K562 (cell line): Measurements from ENCODE around the gene DAZAP1. TPM values are rescaled to one million over a fixed set of nuclear protein-coding genes. Genes with fewer than 3 reads are reported as not detected.

ENCODE experiments used
- ATAC-seq: fragments of 200-7000 bp; cut with Tn5 transposase; 3 replicates; pipeline ENCODE4 v1.9.1; 2020; ENCODE audit warnings: moderate library complexity
- BruUV-seq: library from RNA; stranded (reverse); fragments of 400-500 nt; replicated peaks from 2 replicates; lab custom pipeline; 2021; lab: Mats Ljungman, UMichigan
- CTCF ChIA-PET: fragments of 300-600 bp; formaldehyde crosslinking; extraction: SDS; loops from one replicate; lab custom pipeline; 2021; ENCODE audit warnings: low intra/inter-chr PET ratio; lab: Yijun Ruan, JAX
- POLR2A ChIA-PET: fragments of 300-600, 350-650 bp; sonication (Branson Sonifier 250); formaldehyde crosslinking; extraction: SDS; loops from one replicate; lab custom pipeline; 2021; ENCODE audit warnings: antibody characterized with exemption, inconsistent platforms; lab: Yijun Ruan, JAX
- DNase-seq, 4 experiments: peaks; one replicate each; pipeline versions ENCODE4 v3.0.0 to v3.0.0-alpha.2; 2011 to 2018; ENCODE audit warnings: low spot score in 3 of 4, mixed read lengths in 3 of 4; ENCODE audit errors: extremely low read depth in 1 of 4
- FAIRE-seq: peaks from 2 replicates; lab custom pipeline; 2011; peaks lifted over from hg19 to GRCh38; lab: Jason Lieb, UNC
- H2AFZ ChIP-seq: 2 replicates; pipeline ENCODE4 v1.6.0; 2011; ENCODE audit warnings: low read depth, low read length, control low read depth, inconsistent platforms
- H3K27ac ChIP-seq: fragments of 200-600 bp; 3 replicates; pipeline ENCODE4 v1.8.0; 2011; ENCODE audit warnings: low read depth, mild to moderate bottlenecking, control low read depth, inconsistent platforms, low read length, moderate library complexity, mixed read lengths; ENCODE audit errors: extremely low read depth
- H3K27me3 ChIP-seq, 2 experiments: fragments of 300-600 bp in 1 of 2; 2 replicates in 1 of 2; 3 replicates in 1 of 2; pipeline versions ENCODE4 v1.6.0 to v1.8.0; 2011; ENCODE audit warnings: inconsistent platforms in 2 of 2, low read length in 2 of 2, mild to moderate bottlenecking in 1 of 2, mixed read lengths in 1 of 2, moderate library complexity in 1 of 2; ENCODE audit not compliant: control insufficient read depth in 2 of 2, insufficient read depth in 2 of 2
- H3K36me3 ChIP-seq: fragments of 300-600 bp; 3 replicates; pipeline ENCODE4 v1.8.0; 2011; ENCODE audit warnings: mild to moderate bottlenecking, low read length, inconsistent platforms; ENCODE audit not compliant: control insufficient read depth, insufficient read depth
- H3K4me1 ChIP-seq, 2 experiments: fragments of 200-600 bp in 1 of 2; replicated peaks in 1 of 2; 2 replicates in 1 of 2; 3 replicates in 1 of 2; pipeline versions ENCODE4 v1.5.1 to v1.8.0; 2011; ENCODE audit warnings: inconsistent platforms in 2 of 2, low read length in 2 of 2, mild to moderate bottlenecking in 1 of 2, mixed read lengths in 1 of 2, moderate library complexity in 1 of 2; ENCODE audit not compliant: control insufficient read depth in 2 of 2, insufficient read depth in 2 of 2
- H3K4me2 ChIP-seq: 2 replicates; pipeline ENCODE4 v1.6.1; 2011; ENCODE audit warnings: low read length, control low read depth, inconsistent platforms, mixed read lengths; ENCODE audit not compliant: insufficient read depth
- H3K4me3 ChIP-seq: fragments of 200-600 bp; sonication (generic), shearing (Covaris generic); 2 replicates; pipeline ENCODE4 v1.5.1; 2016; ENCODE audit warnings: control low read depth, inconsistent platforms
- H3K79me2 ChIP-seq: fragments of 200-600 bp; 3 replicates; pipeline ENCODE4 v1.8.0; 2011; ENCODE audit warnings: low read length, inconsistent platforms; ENCODE audit not compliant: control insufficient read depth, insufficient read depth
- H3K9ac ChIP-seq, 2 experiments: 2 replicates each; pipeline versions ENCODE4 v1.6.0 to v1.6.1; 2011; ENCODE audit warnings: low read depth in 2 of 2, low read length in 2 of 2, control low read depth in 1 of 2, inconsistent platforms in 1 of 2, mild to moderate bottlenecking in 1 of 2, mixed read lengths in 1 of 2; ENCODE audit not compliant: insufficient read depth in 1 of 2
- H3K9me1 ChIP-seq: one replicate; pipeline ENCODE4 v1.6.0; 2011; ENCODE audit warnings: inconsistent platforms, mild to moderate bottlenecking, low read length, moderate library complexity; ENCODE audit not compliant: control insufficient read depth, insufficient read depth
- H3K9me3 ChIP-seq: replicated peaks from 2 replicates; pipeline ENCODE4 v1.5.1; 2011; ENCODE audit warnings: low read depth, low read length, inconsistent platforms; ENCODE audit not compliant: control insufficient read depth, insufficient read depth
- H4K20me1 ChIP-seq: replicated peaks from 2 replicates; pipeline ENCODE4 v1.6.1; 2011; ENCODE audit warnings: low read length, inconsistent platforms, mixed read lengths; ENCODE audit not compliant: control insufficient read depth, insufficient read depth
- ADNP ChIP-seq: fragments of 200-800 bp; sonication (Bioruptor generic); IDR thresholded peaks from 2 replicates; pipeline ENCODE4 v1.6.1; 2016; ENCODE audit warnings: missing genetic modification characterization, missing compliant biosample characterization
- HIVEP1 ChIP-seq: fragments of 250-450 bp; sonication (Bioruptor Pico); IDR thresholded peaks from 2 replicates; pipeline ENCODE4 v1.4.0; 2020; ENCODE audit warnings: mild to moderate bottlenecking
- POLR2A ChIP-seq: fragments of 450-650 bp; conservative IDR thresholded peaks from 2 replicates; pipeline ENCODE4 v1.6.1; 2016
- POLR2G ChIP-seq: fragments of 200-400 bp; formaldehyde crosslinking; IDR thresholded peaks from 2 replicates; pipeline ENCODE4 v1.6.1; 2017; ENCODE audit warnings: low read depth, mild to moderate bottlenecking, antibody characterized with exemption, low read length, moderate library complexity
- RBFOX2 ChIP-seq: fragments of 200-400 bp; formaldehyde crosslinking; IDR thresholded peaks from 2 replicates; pipeline ENCODE4 v1.6.1; 2017; ENCODE audit warnings: low read depth, mild to moderate bottlenecking, low read length, moderate library complexity
- SMAD4 ChIP-seq: fragments of 250-450 bp; sonication (Bioruptor Pico); conservative IDR thresholded peaks from 2 replicates; pipeline ENCODE4 v1.8.0; 2021; ENCODE audit warnings: inconsistent platforms, mild to moderate bottlenecking, moderate library complexity
- ZKSCAN3 ChIP-seq: fragments of 250-450 bp; sonication (Bioruptor Pico); IDR thresholded peaks from 2 replicates; pipeline ENCODE4 v1.4.0; 2020
- ZNF184 ChIP-seq: sonication (generic); formaldehyde crosslinking; IDR thresholded peaks from 2 replicates; pipeline ENCODE4 v1.5.0; 2020; ENCODE audit warnings: missing genetic modification reagents
- ZNF561 ChIP-seq: fragments of 450-650 bp; formaldehyde crosslinking; conservative IDR thresholded peaks from 2 replicates; pipeline ENCODE4 v1.4.0; 2020; ENCODE audit warnings: mild to moderate bottlenecking, moderate library complexity
- ZNF586 ChIP-seq: fragments of 450-650 bp; formaldehyde crosslinking; conservative IDR thresholded peaks from 2 replicates; pipeline ENCODE4 v1.4.0; 2020; ENCODE audit warnings: mild to moderate bottlenecking, moderate library complexity
- ZNF785 ChIP-seq: fragments of 250-450 bp; sonication (Bioruptor Pico); IDR thresholded peaks from 2 replicates; pipeline ENCODE4 v1.4.0; 2020; ENCODE audit warnings: mild to moderate bottlenecking
- WGBS: fragments of 100-300 bp; shearing (Covaris generic); methylation state at CpG from one replicate; pipeline ENCODE4 v1.1.6; 2016; ENCODE audit warnings: low coverage, mixed read lengths; ENCODE audit not compliant: insufficient coverage; ENCODE audit errors: missing lambda C conversion rate; 5-methylcytosine and 5-hydroxymethylcytosine counted together
- in situ Hi-C: fragments of 300-500 bp; cut with MboI; formaldehyde crosslinking; loops from 4 replicates; pipeline ENCODE4 v1.15.0; 2018; ENCODE audit warnings: inconsistent platforms, mixed read lengths
- intact Hi-C: fragments of 100-400 bp; cut with micrococcal nuclease; formaldehyde crosslinking; loops from 2 replicates; pipeline ENCODE4 v1.14.2; 2022
- polyA plus RNA-seq, 8 experiments: library from polyadenylated mRNA; depleted of rRNA in 4 of 8; stranded (reverse) in 5 of 8; unstranded in 3 of 8; fragments of >200 nt; fragmentation: Nextera tagmentation in 2 of 8; fragmentation: Illumina TruSeq in 1 of 8; extraction: Ambion mirVana in 2 of 8; extraction: Trizol in 1 of 8; gene quantifications; 2 replicates each; pipeline versions ENCODE4 v1.2.1 to v1.2.3, GENCODE V29; 2011 to 2014; ENCODE audit warnings: inconsistent platforms in 1 of 8, missing spikeins in 1 of 8
- total RNA-seq, 7 experiments: library from RNA; depleted of rRNA in 6 of 7; stranded (reverse); fragments of >200 nt in 6 of 7; fragmentation: Illumina TruSeq in 2 of 7; extraction: Trizol in 2 of 7; gene quantifications; 2 replicates each; pipeline versions ENCODE4 v1.2.1 to v1.2.3, GENCODE V29; 2011 to 2021; ENCODE audit warnings: low replicate concordance in 1 of 7
- TF ChIP-seq, protein P1 (sequence below), 3 experiments: IDR thresholded peaks in 2 of 3; conservative IDR thresholded peaks in 1 of 3; 2 replicates each; pipeline ENCODE4 v1.5.1; 2011 to 2012; ENCODE audit warnings: low read length in 3 of 3, mild to moderate bottlenecking in 3 of 3, control low read depth in 2 of 3, improper control_type of control experiment in 1 of 3, inconsistent platforms in 1 of 3, low read depth in 1 of 3, mixed read lengths in 1 of 3, moderate library complexity in 1 of 3; ENCODE audit not compliant: insufficient read depth in 2 of 3

The DAZAP1 gene
- total and polyA plus RNA-seq, 9 of the 15 experiments (the other 6 are each of a cell fraction or from before 2014, with no cell fraction given), result 10.8 to 289 (median 142) TPM

- no peak for FAIRE-seq
- H3K27ac ChIP-seq, result no peak overlapping the region
- POLR2A ChIA-PET, result interaction anchor here (0.7 to 2.3 kb wide), 2 partner anchors 16 to 87 kb away, joined by 4 to 6 read pairs; partner anchors contain the start of gene REEP6
- intact Hi-C loops, result no loop called here
- H3K4me1 ChIP-seq, result peaks cover 11 to 86% of the 10 kb centered on the region in 2 experiments
- no peak for DNase-seq
- peak overlapping the region in 1 of 2 experiments; percentile 74; a peak in 2 of 4 replicates for H3K9ac ChIP-seq
- H3K36me3 ChIP-seq, result peaks cover 33% of the 10 kb centered on the region; the same call in 2 of the 3 replicates
- H4K20me1 ChIP-seq, result peaks cover 18% of the 10 kb centered on the region
- no peaks in the 10 kb centered on the region for H3K9me1 ChIP-seq
- 89% methylated on average over 20 of the region's 26 CpGs for WGBS
- H2AFZ ChIP-seq, result no peak overlapping the region
- no peaks in the 10 kb centered on the region; the same call in 1 of the 2 replicates for H3K9me3 ChIP-seq
- BruUV-seq, result no TSS peak
- no peak overlapping the region for H3K4me3 ChIP-seq
- in situ Hi-C loops, result no loop called here
- no peak for ATAC-seq
- CTCF ChIA-PET, result no interaction called here
- no peaks in the 10 kb centered on the region for H3K27me3 ChIP-seq
- TF ChIP-seq HIVEP1 (CRISPR knock-in tag), result no peak
- TF ChIP-seq ADNP, result no peak
- peak; percentile 56; the same call in 1 of the 2 replicates for TF ChIP-seq POLR2G
- H3K79me2 ChIP-seq, result peaks cover 60% of the 10 kb centered on the region
- no peak overlapping the region for H3K4me2 ChIP-seq
These were observed 67.5 kb downstream of the DAZAP1 start for GRCh38 chr19:1474765-1475351.

DNA sequence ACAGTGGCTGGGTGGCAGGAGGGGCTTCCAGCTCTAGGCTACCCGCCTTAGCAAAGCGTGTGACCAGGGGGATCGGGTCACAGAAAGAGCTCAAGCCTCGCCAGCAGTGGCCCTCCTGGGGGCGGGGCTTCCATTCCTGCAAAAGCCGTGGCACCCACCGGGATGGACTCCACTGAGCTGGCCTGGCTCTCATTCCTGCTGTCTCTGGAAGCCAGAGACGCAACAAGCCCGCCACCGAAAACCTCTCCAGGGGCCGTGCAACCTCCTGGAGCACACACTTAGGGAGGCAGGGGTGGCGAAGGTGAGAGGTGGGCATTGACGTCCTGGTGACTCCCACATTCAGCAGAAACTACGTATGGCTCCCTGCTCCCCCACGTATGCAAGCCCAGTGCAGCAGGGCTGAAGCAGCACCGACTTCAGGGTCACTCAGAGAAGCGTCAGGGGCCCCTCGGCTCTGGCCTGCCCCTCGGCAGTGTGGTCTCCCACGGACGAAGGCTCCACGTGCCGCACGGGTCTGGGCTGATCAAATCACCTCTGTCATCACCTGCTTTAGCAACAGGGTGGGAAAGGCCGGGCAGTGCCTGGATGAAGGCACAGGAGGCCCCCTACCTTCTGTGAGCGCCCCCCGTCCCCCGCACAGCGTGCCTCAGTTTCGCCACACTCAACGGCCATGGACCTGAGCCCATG lies 68.5 kb downstream of the DAZAP1 start:
- no peak for DNase-seq
- H3K4me1 ChIP-seq, result peaks cover 11 to 83% of the 10 kb centered on the region in 2 experiments
- POLR2A ChIA-PET, result interaction anchor here (1.1 to 2.3 kb wide), 2 partner anchors 13 to 15 kb away, joined by 5 to 6 read pairs; partner anchors contain the start of gene REEP6
- no peak for ATAC-seq
- H3K9me1 ChIP-seq, result no peaks in the 10 kb centered on the region
- intact Hi-C loops, result no loop called here
- H3K9ac ChIP-seq, result peak overlapping the region in 1 of 2 experiments; percentile 74; a peak in 2 of 4 replicates
- no peak overlapping the region for H3K4me2 ChIP-seq
- H2AFZ ChIP-seq, result no peak overlapping the region
- in situ Hi-C loops, result no loop called here
- WGBS, result 89% methylated on average over 22 of the region's 31 CpGs
- H3K27ac ChIP-seq, result no peak overlapping the region
- FAIRE-seq, result no peak
- H3K79me2 ChIP-seq, result peaks cover 54% of the 10 kb centered on the region
- no TSS peak for BruUV-seq
- H4K20me1 ChIP-seq, result peaks cover 18% of the 10 kb centered on the region
- H3K36me3 ChIP-seq, result peaks cover 33% of the 10 kb centered on the region; the same call in 2 of the 3 replicates
- CTCF ChIA-PET, result no interaction called here
- H3K9me3 ChIP-seq, result no peaks in the 10 kb centered on the region; the same call in 1 of the 2 replicates
- H3K27me3 ChIP-seq, result no peaks in the 10 kb centered on the region
- peak; percentile 71 for TF ChIP-seq POLR2G
- TF ChIP-seq POLR2A, result 0 out of 2 replicates have a peak, but pooled peaks have one; percentile 8
- TF ChIP-seq, protein P1, sequence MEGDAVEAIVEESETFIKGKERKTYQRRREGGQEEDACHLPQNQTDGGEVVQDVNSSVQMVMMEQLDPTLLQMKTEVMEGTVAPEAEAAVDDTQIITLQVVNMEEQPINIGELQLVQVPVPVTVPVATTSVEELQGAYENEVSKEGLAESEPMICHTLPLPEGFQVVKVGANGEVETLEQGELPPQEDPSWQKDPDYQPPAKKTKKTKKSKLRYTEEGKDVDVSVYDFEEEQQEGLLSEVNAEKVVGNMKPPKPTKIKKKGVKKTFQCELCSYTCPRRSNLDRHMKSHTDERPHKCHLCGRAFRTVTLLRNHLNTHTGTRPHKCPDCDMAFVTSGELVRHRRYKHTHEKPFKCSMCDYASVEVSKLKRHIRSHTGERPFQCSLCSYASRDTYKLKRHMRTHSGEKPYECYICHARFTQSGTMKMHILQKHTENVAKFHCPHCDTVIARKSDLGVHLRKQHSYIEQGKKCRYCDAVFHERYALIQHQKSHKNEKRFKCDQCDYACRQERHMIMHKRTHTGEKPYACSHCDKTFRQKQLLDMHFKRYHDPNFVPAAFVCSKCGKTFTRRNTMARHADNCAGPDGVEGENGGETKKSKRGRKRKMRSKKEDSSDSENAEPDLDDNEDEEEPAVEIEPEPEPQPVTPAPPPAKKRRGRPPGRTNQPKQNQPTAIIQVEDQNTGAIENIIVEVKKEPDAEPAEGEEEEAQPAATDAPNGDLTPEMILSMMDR (IDR thresholded peaks at IDR 0.05 in 2 of 3, conservative IDR thresholded peaks at IDR 0.05 in 1 of 3; ENCODE audit: insufficient read depth in 2 of 3, low read depth in 1 of 3, low read length in 3 of 3), result no peak
- no peak for TF ChIP-seq ZNF184 (CRISPR knock-in tag)
- TF ChIP-seq RBFOX2, result peak; percentile 51
- TF ChIP-seq ZNF586 (CRISPR knock-in tag), result no peak
- no peak for TF ChIP-seq ZNF785 (CRISPR knock-in tag)
- no peak for TF ChIP-seq ZKSCAN3 (CRISPR knock-in tag)
- TF ChIP-seq SMAD4, result no peak
- no peak for TF ChIP-seq ZNF561 (CRISPR knock-in tag)
- no peak overlapping the region for H3K4me3 ChIP-seq
